Neural progenitor cell (in vitro differentiated cells): Measurements from ENCODE around the gene CDK10. TPM values are rescaled to one million over a fixed set of nuclear protein-coding genes. Genes with fewer than 3 reads are reported as not detected.
A peak's percentile ranks its signal among the peaks of the same experiment; 100 is the strongest.

Experiments used
- DNase-seq: peaks from one replicate; pipeline ENCODE4 v3.0.0-alpha.2; 2016; ENCODE audit warnings: low spot score
- H2AFZ ChIP-seq: fragments of 200-600 bp; sonication (generic); replicated peaks from 2 replicates; pipeline ENCODE4 v1.6.1; 2016; ENCODE audit warnings: antibody characterized with exemption
- H3F3A ChIP-seq: fragments of 200-600 bp; sonication (generic); 2 replicates; pipeline ENCODE4 v1.6.1; 2016; ENCODE audit warnings: antibody characterized with exemption, low read depth
- H3K27ac ChIP-seq: fragments of 200-600 bp; sonication (generic); 2 replicates; pipeline ENCODE4 v1.5.1; 2016; ENCODE audit warnings: mild to moderate bottlenecking
- H3K27me3 ChIP-seq: fragments of 200-600 bp; sonication (generic); 2 replicates; pipeline ENCODE4 v1.6.1; 2016; ENCODE audit warnings: mild to moderate bottlenecking, moderate library complexity
- H3K36me3 ChIP-seq: fragments of 200-600 bp; sonication (generic); 2 replicates; pipeline ENCODE4 v1.5.1; 2016
- H3K4me1 ChIP-seq: fragments of 200-600 bp; sonication (generic); 2 replicates; pipeline ENCODE4 v1.6.1; 2016; ENCODE audit warnings: mixed run types
- H3K4me2 ChIP-seq: fragments of 200-600 bp; sonication (generic); 2 replicates; pipeline ENCODE4 v1.6.1; 2016
- H3K4me3 ChIP-seq: fragments of 200-600 bp; sonication (generic); 2 replicates; pipeline ENCODE4 v1.5.1; 2016
- H3K79me2 ChIP-seq: fragments of 200-600 bp; sonication (generic); 2 replicates; pipeline ENCODE4 v1.6.1; 2016; ENCODE audit warnings: low read depth
- H3K9ac ChIP-seq: fragments of 200-600 bp; sonication (generic); 2 replicates; pipeline ENCODE4 v1.6.1; 2016
- H3K9me3 ChIP-seq: fragments of 200-600 bp; sonication (generic); 2 replicates; pipeline ENCODE4 v1.5.1; 2016; ENCODE audit warnings: low read depth
- H4K20me1 ChIP-seq: fragments of 200-600 bp; sonication (generic); 2 replicates; pipeline ENCODE4 v1.6.1; 2016; ENCODE audit warnings: low read depth
- H3K27ac Mint-ChIP-seq: 3 replicates; pipeline ENCODE4 v1.8.0; 2021; ENCODE audit warnings: mixed read lengths
- H3K27me3 Mint-ChIP-seq: 2 replicates; pipeline ENCODE4 v1.8.0; 2022; ENCODE audit warnings: low read depth, mild to moderate bottlenecking, inconsistent platforms, moderate library complexity, mixed read lengths; ENCODE audit not compliant: insufficient read depth
- H3K36me3 Mint-ChIP-seq: 3 replicates; pipeline ENCODE4 v1.8.0; 2021; ENCODE audit warnings: mixed read lengths
- H3K4me1 Mint-ChIP-seq: 3 replicates; pipeline ENCODE4 v1.8.0; 2021; ENCODE audit warnings: mixed read lengths
- H3K4me3 Mint-ChIP-seq: 3 replicates; pipeline ENCODE4 v1.8.0; 2021; ENCODE audit warnings: mild to moderate bottlenecking, moderate library complexity, mixed read lengths
- H3K9me3 Mint-ChIP-seq: 3 replicates; pipeline ENCODE4 v1.8.0; 2020; ENCODE audit warnings: mixed read lengths
- EZH2 ChIP-seq: fragments of 200-600 bp; sonication (generic); IDR thresholded peaks from 2 replicates; pipeline ENCODE4 v1.6.1; 2017; ENCODE audit warnings: antibody characterized with exemption, mild to moderate bottlenecking, moderate library complexity
- EZH2phosphoT487 ChIP-seq: fragments of 200-600 bp; sonication (generic); IDR thresholded peaks from 2 replicates; pipeline ENCODE4 v1.6.1; 2017; ENCODE audit warnings: antibody characterized with exemption
- total RNA-seq: library from RNA; depleted of rRNA; stranded (reverse); fragments of >200 nt; gene quantifications from 2 replicates; pipeline ENCODE4 v1.2.3, GENCODE V29; 2015; ENCODE audit warnings: low replicate concordance
- TF ChIP-seq, protein P1 (sequence below): fragments of 200-600 bp; sonication (generic); IDR thresholded peaks from 2 replicates; pipeline ENCODE4 v1.5.1; 2017; ENCODE audit warnings: antibody characterized with exemption, mild to moderate bottlenecking

The CDK10 gene
- total RNA-seq, 1 donor from 2014 or later = 75.6 TPM

DNA sequence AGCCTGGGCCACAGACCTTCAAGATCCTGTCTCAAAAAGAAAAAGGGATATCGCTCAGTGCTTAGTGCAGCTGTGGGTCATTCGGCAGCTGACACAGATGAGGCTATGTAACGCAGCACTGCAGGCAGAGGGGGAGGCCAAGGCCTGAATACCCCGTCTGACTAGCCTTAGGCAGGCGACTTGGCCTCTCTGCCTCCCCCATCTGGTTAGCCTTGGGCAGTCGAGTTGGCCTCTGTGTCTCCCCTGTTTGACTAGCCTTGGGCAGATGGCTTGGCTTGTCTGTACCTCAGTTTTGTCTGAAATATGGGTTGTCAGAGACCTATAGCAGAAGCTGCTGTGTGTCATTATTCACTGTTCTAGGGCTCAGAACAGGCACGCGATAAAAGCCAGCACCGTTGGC lies 18.9 kb upstream of the CDK10 start:
- Histone ChIP-seq H3K27me3 (no peaks in the 10 kb centered on the region), H3F3A (no peaks in the 10 kb centered on the region), H3K79me2 (no peaks in the 10 kb centered on the region), H2AFZ (no peak overlapping the region), H3K27ac (no peak overlapping the region), H3K36me3 (no peaks in the 10 kb centered on the region), H3K4me3 (no peak overlapping the region), H3K9ac (no peak overlapping the region), H3K9me3 (peaks cover 6% of the 10 kb centered on the region), H3K4me1 (no peaks in the 10 kb centered on the region), H4K20me1 (no peaks in the 10 kb centered on the region), H3K4me2 (no peak overlapping the region)
- H3K9me3 Mint-ChIP-seq = peaks cover 33% of the 10 kb centered on the region
- TF ChIP-seq EZH2phosphoT487 (no peak), EZH2 (no peak)
- TF ChIP-seq, protein P1, sequence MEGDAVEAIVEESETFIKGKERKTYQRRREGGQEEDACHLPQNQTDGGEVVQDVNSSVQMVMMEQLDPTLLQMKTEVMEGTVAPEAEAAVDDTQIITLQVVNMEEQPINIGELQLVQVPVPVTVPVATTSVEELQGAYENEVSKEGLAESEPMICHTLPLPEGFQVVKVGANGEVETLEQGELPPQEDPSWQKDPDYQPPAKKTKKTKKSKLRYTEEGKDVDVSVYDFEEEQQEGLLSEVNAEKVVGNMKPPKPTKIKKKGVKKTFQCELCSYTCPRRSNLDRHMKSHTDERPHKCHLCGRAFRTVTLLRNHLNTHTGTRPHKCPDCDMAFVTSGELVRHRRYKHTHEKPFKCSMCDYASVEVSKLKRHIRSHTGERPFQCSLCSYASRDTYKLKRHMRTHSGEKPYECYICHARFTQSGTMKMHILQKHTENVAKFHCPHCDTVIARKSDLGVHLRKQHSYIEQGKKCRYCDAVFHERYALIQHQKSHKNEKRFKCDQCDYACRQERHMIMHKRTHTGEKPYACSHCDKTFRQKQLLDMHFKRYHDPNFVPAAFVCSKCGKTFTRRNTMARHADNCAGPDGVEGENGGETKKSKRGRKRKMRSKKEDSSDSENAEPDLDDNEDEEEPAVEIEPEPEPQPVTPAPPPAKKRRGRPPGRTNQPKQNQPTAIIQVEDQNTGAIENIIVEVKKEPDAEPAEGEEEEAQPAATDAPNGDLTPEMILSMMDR = no peak
- DNase-seq = no peak
- peaks cover 48% of the 10 kb centered on the region for H3K36me3 Mint-ChIP-seq
- peaks cover 2% of the 10 kb centered on the region for H3K27me3 Mint-ChIP-seq
- no peaks in the 10 kb centered on the region for H3K4me1 Mint-ChIP-seq
- H3K27ac Mint-ChIP-seq = no peak overlapping the region
- no peak overlapping the region for H3K4me3 Mint-ChIP-seq

DNA sequence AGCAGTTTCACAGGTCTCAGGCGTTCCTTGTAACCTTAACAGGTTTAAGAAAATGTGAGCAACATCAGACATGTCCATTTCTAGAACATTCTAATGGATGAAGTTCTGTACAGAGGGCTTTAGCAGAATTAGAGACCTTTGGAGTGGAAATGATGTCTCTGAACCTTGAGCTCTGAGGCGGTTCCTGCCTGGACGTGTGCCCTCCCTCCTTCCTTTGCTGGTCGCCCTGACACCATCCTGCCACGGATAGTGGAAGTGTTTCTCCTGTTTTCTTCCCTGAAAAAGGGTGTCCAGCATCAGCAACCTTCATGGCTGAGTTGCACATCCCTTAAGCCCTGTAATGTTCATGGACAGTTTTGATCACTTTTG lies 17.7 kb upstream of the CDK10 start:
- Histone ChIP-seq H3K9ac (no peak overlapping the region), H2AFZ (no peak overlapping the region), H3K9me3 (peaks cover 6% of the 10 kb centered on the region), H3K4me1 (no peaks in the 10 kb centered on the region), H3K4me3 (no peak overlapping the region), H4K20me1 (no peaks in the 10 kb centered on the region), H3K27me3 (no peaks in the 10 kb centered on the region), H3K27ac (no peak overlapping the region), H3K36me3 (no peaks in the 10 kb centered on the region), H3K4me2 (no peak overlapping the region), H3K79me2 (no peaks in the 10 kb centered on the region), H3F3A (no peaks in the 10 kb centered on the region)
- H3K36me3 Mint-ChIP-seq = peaks cover 47% of the 10 kb centered on the region
- peak overlapping the region; percentile 3 for H3K27ac Mint-ChIP-seq
- no peaks in the 10 kb centered on the region for H3K4me1 Mint-ChIP-seq
- no peak for DNase-seq
- no peak overlapping the region for H3K4me3 Mint-ChIP-seq
- H3K9me3 Mint-ChIP-seq = peaks cover 28% of the 10 kb centered on the region
- TF ChIP-seq, protein P1 = no peak
- TF ChIP-seq EZH2phosphoT487 (no peak), EZH2 (no peak)
- peaks cover 2% of the 10 kb centered on the region for H3K27me3 Mint-ChIP-seq

DNA sequence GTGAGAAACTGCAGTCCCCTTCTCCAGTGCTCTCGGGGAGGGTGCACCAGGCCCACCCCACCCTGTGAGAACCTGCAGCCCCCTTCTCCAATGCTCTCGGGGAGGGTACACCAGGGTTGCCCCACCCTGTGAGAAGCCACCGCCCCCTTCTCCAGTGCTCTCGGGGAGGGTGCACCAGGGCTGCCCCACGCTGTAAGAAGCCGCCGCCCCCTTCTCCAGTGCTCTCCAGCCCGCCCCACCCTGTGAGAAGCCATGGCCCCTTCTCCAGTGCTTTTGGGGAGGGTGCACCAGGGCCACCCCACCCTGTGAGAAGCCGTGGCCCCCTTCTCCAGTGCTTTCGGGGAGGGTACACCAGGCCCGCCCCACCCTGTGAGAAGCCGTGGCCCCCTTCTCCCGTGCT lies 16.7 kb upstream of the CDK10 start:
- no peaks in the 10 kb centered on the region for H3K27me3 ChIP-seq
- H3K27ac ChIP-seq = no peak overlapping the region
- H3K27me3 Mint-ChIP-seq = peaks cover 2% of the 10 kb centered on the region
- no peaks in the 10 kb centered on the region for H3K4me1 Mint-ChIP-seq
- no peak overlapping the region for H2AFZ ChIP-seq
- no peaks in the 10 kb centered on the region for H3K79me2 ChIP-seq
- H3K9me3 Mint-ChIP-seq = peaks cover 23% of the 10 kb centered on the region
- no peaks in the 10 kb centered on the region for H3K4me1 ChIP-seq
- no peaks in the 10 kb centered on the region for H4K20me1 ChIP-seq
- no peak overlapping the region for H3K4me2 ChIP-seq
- no peak overlapping the region for H3K27ac Mint-ChIP-seq
- H3K36me3 Mint-ChIP-seq = peaks cover 41% of the 10 kb centered on the region
- H3K4me3 ChIP-seq = no peak overlapping the region
- no peak overlapping the region for H3K4me3 Mint-ChIP-seq
- H3K9ac ChIP-seq = no peak overlapping the region
- no peaks in the 10 kb centered on the region for H3K36me3 ChIP-seq
- H3K9me3 ChIP-seq = peaks cover 6% of the 10 kb centered on the region
- H3F3A ChIP-seq = no peaks in the 10 kb centered on the region
- no peak for DNase-seq
- TF ChIP-seq EZH2phosphoT487 (no peak), EZH2 (no peak)
- TF ChIP-seq, protein P1 = no peak
